GM19468 (cell line): ENCODE data around the gene MRPS2.

Experiments used
- ATAC-seq: cut with Tn5 transposase; IDR thresholded peaks from one replicate; pipeline ENCODE4 v1.9.1; 2021; ENCODE audit warnings: mild to moderate bottlenecking, moderate library complexity, moderate number of reproducible peaks; ENCODE audit not compliant: unreplicated experiment; ENCODE audit errors: extremely low read depth

MRPS2 gene

GRCh38 chr9:135480071-135480939 is 20.2 kb upstream of the MRPS2 start:
- ATAC-seq: no peak

- no peak for ATAC-seq
Observed at GRCh38 chr9:135480940-135481310, 19.6 kb upstream of the MRPS2 start.

- ATAC-seq: no peak
Observed at GRCh38 chr9:135482015-135482754, 18.3 kb upstream of the MRPS2 start.

- no peak for ATAC-seq
Observed at GRCh38 chr9:135484460-135485277, 15.8 kb upstream of the MRPS2 start.

GRCh38 chr9:135485385-135485784 is 15.1 kb upstream of the MRPS2 start:
- no peak for ATAC-seq

GRCh38 chr9:135485832-135486231 is 14.7 kb upstream of the MRPS2 start:
- ATAC-seq: no peak

GRCh38 chr9:135486267-135487065 is 14.0 kb upstream of the MRPS2 start:
- ATAC-seq: no peak

- no peak for ATAC-seq
Observed at GRCh38 chr9:135487281-135488012, 13.0 kb upstream of the MRPS2 start.

- no peak for ATAC-seq
Observed at GRCh38 chr9:135488013-135488330, 12.5 kb upstream of the MRPS2 start.

GRCh38 chr9:135488527-135488926 is 12.0 kb upstream of the MRPS2 start:
- no peak for ATAC-seq

- ATAC-seq: no peak
Observed at GRCh38 chr9:135489188-135489906, 11.1 kb upstream of the MRPS2 start.

GRCh38 chr9:135490166-135490870 is 10.2 kb upstream of the MRPS2 start:
- no peak for ATAC-seq

GRCh38 chr9:135490980-135491464 is 9.5 kb upstream of the MRPS2 start:
- ATAC-seq: no peak

GRCh38 chr9:135491764-135492163 is 8.7 kb upstream of the MRPS2 start:
- no peak for ATAC-seq

GRCh38 chr9:135492886-135493669 is 7.4 kb upstream of the MRPS2 start:
- no peak for ATAC-seq

GRCh38 chr9:135494791-135495559 is 5.5 kb upstream of the MRPS2 start:
- ATAC-seq: no peak
